ENCODE measurements around the gene CHCHD5. TPM values are rescaled to one million over a fixed set of nuclear protein-coding genes. Genes with fewer than 3 reads are reported as not detected.
A peak's percentile ranks its signal among the peaks of the same experiment; 100 is the strongest.

Gene CHCHD5
- total RNA-seq, 1 donor from 2014 or later, result 30.4 TPM

GRCh38 chr2:112625474-112626114 is 41.2 kb downstream of the CHCHD5 start:
- H3K4me3 ChIP-seq (ENCODE audit: low read depth, low read length), result no peak overlapping the region
- no peak for TF ChIP-seq CTCF (conservative IDR thresholded peaks at IDR 0.05; ENCODE audit: low read depth, low read length)
- DNase-seq (ENCODE audit: low read depth), result no peak

- DNase-seq (ENCODE audit: low read depth), result no peak
Observed at GRCh38 chr2:112626604-112627059, 42.2 kb downstream of the CHCHD5 start.

GRCh38 chr2:112627060-112628040 is 42.9 kb downstream of the CHCHD5 start:
- TF ChIP-seq CTCF (conservative IDR thresholded peaks at IDR 0.05; ENCODE audit: low read depth, low read length), result no peak
- peak overlapping the region; percentile 15 for H3K4me3 ChIP-seq (ENCODE audit: low read depth, low read length)
- peak; percentile 88 for DNase-seq (ENCODE audit: low read depth)

More at GRCh38 chr2:112626604-112627059, 42.2 kb downstream of the CHCHD5 start:
- peak overlapping the region; percentile 15 for H3K4me3 ChIP-seq (ENCODE audit: low read depth, low read length)
- peak; percentile 95 for TF ChIP-seq CTCF (conservative IDR thresholded peaks at IDR 0.05; ENCODE audit: low read depth, low read length)

- TF ChIP-seq CTCF (conservative IDR thresholded peaks at IDR 0.05; ENCODE audit: low read depth, low read length), result no peak
- no peak for DNase-seq (ENCODE audit: low read depth)
- H3K4me3 ChIP-seq (ENCODE audit: low read depth, low read length), result no peak overlapping the region
Observed at GRCh38 chr2:112629224-112629623, 44.8 kb downstream of the CHCHD5 start.

- no peak for TF ChIP-seq CTCF (conservative IDR thresholded peaks at IDR 0.05; ENCODE audit: low read depth, low read length)
- H3K4me3 ChIP-seq (ENCODE audit: low read depth, low read length), result no peak overlapping the region
- DNase-seq (ENCODE audit: low read depth), result no peak
Observed at GRCh38 chr2:112629823-112630222, 45.4 kb downstream of the CHCHD5 start.

- no peak for TF ChIP-seq CTCF (conservative IDR thresholded peaks at IDR 0.05; ENCODE audit: low read depth, low read length)
- no peak for DNase-seq (ENCODE audit: low read depth)
- no peak overlapping the region for H3K4me3 ChIP-seq (ENCODE audit: low read depth, low read length)
Observed at GRCh38 chr2:112630268-112630667, 45.9 kb downstream of the CHCHD5 start.
